Gastrocnemius medialis (tissue), 4 donors: ENCODE results near the gene ORMDL2.

ENCODE experiments used
- POLR2A ChIP-seq, 2 donors: fragments of 450-650 bp; IDR thresholded peaks; one replicate each; pipeline ENCODE4 v1.6.1; 2017; ENCODE audit warnings: antibody characterized with exemption in 2 of 2, mild to moderate bottlenecking in 2 of 2, moderate library complexity in 2 of 2
- TF ChIP-seq, protein P1 (sequence below), 5 experiments: fragments of 450-650 bp in 3 of 5; fragments of 200-600 bp in 2 of 5; sonication (generic) in 2 of 5; IDR thresholded peaks in 4 of 5; conservative IDR thresholded peaks in 1 of 5; 1 replicate in 4 of 5; 2 replicates in 1 of 5; pipeline ENCODE4 v1.5.1; 2016 to 2019; ENCODE audit warnings: antibody characterized with exemption in 5 of 5, mild to moderate bottlenecking in 3 of 5, moderate library complexity in 3 of 5

DNA sequence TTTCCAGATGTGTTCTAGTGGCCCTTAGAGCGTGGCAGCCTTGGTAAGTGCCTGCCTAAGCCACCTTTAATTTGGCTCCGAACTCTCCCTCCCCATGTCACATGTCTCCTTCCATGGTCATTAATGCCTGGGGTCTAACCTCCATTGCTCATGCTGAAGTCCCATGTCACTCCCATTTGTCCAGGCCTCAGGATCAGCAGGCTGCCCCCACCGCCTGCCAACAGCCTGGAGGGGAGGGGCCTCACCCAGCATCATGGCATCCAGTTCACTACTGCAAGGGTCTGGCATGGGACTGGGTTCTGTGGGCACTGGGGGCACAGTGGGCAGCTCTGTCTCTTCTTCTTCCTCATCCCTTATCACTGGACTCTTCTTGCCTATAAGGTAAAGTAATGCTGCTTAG, 20.5 kb downstream of the ORMDL2 start:
- TF ChIP-seq, protein P1, sequence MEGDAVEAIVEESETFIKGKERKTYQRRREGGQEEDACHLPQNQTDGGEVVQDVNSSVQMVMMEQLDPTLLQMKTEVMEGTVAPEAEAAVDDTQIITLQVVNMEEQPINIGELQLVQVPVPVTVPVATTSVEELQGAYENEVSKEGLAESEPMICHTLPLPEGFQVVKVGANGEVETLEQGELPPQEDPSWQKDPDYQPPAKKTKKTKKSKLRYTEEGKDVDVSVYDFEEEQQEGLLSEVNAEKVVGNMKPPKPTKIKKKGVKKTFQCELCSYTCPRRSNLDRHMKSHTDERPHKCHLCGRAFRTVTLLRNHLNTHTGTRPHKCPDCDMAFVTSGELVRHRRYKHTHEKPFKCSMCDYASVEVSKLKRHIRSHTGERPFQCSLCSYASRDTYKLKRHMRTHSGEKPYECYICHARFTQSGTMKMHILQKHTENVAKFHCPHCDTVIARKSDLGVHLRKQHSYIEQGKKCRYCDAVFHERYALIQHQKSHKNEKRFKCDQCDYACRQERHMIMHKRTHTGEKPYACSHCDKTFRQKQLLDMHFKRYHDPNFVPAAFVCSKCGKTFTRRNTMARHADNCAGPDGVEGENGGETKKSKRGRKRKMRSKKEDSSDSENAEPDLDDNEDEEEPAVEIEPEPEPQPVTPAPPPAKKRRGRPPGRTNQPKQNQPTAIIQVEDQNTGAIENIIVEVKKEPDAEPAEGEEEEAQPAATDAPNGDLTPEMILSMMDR (IDR thresholded peaks at IDR 0.05 in 4 of 5, conservative IDR thresholded peaks at IDR 0.05 in 1 of 5), result no peak
- TF ChIP-seq POLR2A (IDR thresholded peaks at IDR 0.05), result no peak
